NCI-H82 treated with DMSO at 0.1 percent for 48 hours (cell line): Measurements from ENCODE around the gene CDH12.
A peak's percentile ranks its signal among the peaks of the same experiment; 100 is the strongest.
"Not testable (repeated sequence)": the region's sequence is repeated elsewhere in the genome, so short reads cannot be mapped to it uniquely, and the experiment has no call there.

Experiments
- DNase-seq: peaks from one replicate; lab custom pipeline; 2025; ENCODE audit not compliant: unreplicated experiment; lab: John Stamatoyannopoulos, UW

The CDH12 gene

DNA sequence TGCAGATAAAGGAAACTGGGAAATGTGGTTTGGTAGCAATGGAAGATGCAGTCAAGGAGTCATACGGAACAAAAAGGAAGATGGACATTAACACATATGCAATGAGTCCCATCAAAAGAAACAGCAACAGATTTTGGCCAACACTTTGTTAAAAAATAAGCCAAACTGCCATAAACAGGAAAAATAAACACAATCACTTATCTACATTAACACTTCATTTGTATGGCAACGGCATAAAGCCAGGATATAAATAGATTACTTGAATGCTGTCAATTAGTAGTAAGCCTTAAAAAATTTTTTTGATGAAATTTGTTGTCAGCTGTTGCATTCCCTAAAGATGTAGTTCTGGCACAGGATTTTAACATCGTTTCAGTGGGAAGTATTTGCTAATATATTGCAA lies 190.8 kb downstream of the CDH12 start:
- no peak for DNase-seq

DNA sequence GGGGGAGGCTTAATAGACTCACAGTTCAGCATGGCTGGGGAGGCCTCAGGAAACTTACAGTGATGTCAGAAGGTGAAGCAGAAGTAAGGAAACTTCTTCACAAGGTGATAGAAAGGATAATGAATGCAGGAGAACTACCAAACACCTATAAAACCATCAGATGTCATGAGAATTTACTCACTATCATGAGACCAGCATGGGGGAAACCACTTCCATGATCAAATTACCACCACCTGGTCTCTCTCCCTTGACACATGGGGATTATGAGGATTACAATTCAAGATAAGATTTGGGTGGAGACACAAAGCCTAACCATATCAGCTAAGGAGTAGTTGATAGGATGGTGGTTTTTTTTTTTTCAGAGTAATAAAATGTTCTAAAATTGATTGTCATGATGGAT lies 201.8 kb downstream of the CDH12 start:
- peak; percentile 74 for DNase-seq

DNA sequence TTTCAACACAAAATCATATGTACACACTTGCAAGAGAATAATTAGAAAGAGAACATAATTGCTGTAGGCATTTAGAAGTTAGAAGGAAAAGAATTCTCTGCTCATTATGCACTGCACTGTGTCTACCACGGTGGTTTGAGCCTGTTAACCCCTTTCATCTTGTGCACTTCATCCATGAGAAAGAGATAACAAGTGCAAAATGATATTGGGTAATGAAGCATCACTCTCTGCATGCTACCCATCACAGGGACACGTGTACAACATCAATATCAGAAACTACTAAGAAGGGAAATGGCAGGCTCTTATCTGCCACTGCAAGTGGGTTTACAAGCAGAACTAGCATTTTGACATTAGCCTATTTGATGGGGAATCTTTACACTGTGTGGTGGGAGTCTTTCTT lies 202.6 kb downstream of the CDH12 start:
- DNase-seq: no peak

DNA sequence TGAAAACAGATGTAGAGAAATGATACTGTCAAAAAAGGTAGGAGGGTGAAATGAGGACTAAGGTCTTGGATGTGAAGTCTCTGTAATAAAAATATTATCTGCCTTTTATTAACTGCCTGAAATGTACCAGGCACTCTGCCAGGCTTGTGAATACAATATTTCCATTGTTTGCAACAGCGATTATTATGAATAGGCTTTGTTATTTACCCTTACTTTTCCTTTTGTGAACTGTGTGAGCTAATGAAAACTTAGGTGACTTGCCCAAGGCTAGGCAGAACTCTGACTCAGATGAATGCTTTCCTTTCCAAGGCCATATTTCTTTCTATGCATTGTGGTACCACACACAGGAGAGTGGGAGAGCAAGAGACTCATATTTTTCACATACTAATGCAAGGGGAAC lies 204.1 kb downstream of the CDH12 start:
- no peak for DNase-seq

DNA sequence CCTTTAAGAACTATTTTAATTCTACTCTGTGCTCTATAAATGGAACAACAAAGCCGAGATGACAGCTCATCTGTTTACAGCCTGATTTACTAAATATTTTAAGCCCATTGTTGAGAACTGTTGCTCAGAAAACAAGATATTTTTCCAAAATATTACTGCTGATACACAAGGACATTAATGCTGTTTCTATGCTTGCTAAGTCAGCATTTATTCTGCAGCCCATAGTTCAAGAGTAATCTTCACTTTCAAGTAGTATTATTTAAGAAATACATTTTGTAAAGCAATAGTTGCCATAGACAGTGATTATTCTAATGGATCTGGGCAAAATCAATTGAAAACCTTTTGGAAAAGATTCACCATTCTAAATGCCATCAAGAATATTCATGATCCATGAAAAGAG lies 208.3 kb downstream of the CDH12 start:
- DNase-seq: no peak

DNA sequence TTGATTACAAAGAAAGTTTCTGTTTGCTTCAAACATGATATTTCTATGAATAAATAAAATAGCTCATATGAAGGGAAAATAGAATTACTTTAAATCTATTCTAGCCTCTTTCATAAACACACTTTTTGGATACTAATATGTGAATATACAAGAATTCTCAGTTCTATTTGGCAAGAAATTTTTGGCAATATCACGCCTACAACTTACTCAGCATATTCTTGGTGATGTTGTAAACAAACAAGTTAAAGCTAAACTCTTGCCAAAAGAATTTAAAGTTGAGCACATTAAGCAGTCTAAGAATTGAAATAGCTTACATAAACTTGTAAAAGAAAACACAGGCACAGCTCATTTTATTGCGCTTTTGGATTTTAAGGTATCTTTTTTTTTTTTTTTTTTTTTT lies 209.8 kb downstream of the CDH12 start:
- DNase-seq: no peak

DNA sequence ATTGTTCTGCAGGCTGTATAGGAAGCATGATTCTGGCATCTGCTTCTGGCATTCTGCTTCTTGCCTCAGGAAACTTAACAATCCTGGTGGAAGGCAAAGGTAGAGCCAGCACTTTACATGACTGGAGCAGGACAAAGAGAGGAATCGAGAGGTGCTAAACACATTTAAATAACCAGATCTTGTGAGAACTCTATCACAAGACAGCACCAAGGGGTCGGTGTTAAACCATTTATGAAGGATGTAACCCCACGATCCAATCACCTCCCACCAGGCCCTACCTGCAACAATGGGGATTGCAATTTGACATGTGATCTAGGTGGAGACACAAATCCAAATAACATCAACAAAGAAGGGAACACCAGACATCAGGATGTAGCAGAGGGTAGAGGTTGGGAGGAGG lies 221.5 kb downstream of the CDH12 start:
- no peak for DNase-seq

DNA sequence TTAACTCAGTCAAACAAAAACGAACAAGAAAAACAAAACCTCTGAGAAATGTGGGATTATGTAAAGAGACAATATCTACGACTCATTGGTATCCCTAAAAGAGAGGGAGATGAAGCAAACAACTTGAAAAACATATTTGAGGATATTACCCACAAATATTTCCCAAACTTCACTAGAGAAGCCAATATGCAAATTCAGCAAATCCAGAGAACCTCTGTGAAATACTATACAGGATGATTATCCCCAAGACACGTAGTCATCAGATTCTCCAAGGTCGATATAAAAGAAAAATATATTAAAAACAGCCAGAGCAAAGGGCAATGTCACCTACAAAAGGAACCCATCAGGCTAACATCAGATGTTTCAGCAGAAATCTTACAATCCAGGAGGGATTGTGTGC lies 226.1 kb downstream of the CDH12 start:
- DNase-seq: no peak

DNA sequence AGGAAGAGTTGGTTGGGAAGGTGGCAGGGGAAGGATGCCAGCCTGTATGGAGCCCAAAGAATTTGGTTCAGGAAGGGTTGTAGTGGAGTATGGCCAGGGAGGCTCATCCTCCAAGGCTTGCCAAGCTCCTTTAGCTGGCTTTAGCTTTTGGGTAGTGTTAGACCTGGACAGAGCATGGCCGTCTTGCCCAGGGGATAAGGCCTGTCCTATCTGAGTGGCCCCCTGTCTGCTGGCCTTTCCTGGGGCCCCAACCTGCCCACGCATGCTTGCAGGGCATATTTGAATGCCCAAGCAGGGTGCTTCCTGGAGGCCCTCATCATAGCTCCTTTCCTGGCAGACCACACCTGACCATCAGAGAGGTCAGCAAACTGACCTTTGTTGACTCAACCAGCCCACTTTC lies 227.7 kb downstream of the CDH12 start:
- DNase-seq: no peak

DNA sequence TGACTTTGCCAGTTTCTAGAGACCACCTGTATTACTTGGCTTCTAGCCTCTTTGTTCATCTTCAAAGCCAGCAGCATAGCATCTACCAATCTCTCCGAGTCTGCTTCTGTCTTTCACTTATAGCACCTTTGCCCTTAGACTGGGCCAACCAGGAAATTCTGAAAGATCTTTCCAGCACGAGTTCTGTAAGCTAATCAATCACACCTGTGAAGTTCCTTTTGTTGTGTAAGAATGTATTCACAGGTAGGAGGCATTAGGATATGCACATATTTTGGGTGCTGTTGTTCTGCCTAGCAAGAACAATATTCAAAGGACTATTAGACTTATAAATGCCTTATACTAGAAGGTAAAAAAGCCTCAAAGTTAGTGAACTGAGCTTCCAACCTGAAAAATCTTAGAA lies 232.1 kb downstream of the CDH12 start:
- DNase-seq: no peak

DNA sequence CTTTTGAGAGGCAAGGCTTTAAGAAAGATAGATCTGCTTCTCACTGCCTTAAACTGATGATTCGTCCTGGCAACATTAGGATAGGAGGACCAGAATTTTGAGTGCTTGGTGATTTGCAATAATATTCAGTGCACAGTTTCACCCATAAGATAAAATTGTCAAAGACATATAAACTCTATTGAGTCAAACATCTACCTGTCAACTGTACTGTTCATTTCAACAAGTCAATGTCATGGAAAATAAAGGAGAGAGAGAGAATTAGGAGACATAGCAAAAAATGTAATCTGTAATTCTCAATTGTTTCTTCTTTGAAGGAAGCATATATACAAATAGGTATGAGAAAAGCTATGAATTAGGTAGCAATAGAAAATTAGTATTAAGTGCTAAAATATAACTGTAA lies 237.2 kb downstream of the CDH12 start:
- no peak for DNase-seq

DNA sequence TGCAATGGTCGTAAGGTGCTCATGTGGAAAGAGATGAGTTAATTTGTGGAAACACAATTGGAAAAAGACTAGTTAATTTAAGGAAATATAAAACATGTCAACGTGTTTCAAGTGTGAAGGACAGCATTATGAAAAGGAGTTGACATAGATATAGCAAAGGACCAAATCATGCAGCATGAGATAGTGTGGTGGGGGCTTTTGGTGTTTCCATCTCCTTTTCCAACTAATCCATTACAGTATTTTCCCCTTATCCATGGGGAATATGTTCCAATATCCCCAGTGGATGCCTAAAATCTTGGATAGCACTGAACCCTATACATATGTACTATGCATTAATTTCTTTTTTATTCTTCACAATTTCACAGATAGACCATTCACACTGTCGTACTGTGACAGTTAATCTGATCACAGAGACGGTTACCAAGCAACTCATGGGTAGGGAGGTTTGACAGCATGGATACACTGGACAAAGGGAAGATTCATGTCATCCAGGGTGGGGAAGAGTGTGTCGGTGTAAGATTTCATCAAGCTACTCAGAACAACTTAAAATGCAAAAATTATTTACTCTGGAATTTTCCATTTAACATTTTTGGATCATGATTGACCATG lies 238.6 kb downstream of the CDH12 start:
- no peak for DNase-seq

DNA sequence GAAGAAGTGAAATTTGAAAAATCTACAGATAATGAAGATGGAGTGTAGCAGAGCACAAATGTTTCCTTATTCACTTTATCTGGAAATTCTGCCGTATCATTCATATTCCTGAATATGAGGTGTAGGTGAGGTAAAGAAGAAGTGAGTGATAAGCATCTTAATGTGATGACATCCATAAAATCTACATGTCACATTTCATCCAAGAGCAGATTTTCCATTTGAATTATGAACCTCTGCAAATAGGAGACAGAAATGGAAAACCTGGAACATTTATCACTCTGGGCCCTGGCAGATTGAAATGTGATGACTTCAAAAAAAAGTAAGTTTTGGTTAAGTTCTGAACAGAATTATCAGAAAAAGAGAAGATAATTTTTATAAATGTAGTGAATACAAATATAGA lies 240.2 kb downstream of the CDH12 start:
- DNase-seq: no peak

DNA sequence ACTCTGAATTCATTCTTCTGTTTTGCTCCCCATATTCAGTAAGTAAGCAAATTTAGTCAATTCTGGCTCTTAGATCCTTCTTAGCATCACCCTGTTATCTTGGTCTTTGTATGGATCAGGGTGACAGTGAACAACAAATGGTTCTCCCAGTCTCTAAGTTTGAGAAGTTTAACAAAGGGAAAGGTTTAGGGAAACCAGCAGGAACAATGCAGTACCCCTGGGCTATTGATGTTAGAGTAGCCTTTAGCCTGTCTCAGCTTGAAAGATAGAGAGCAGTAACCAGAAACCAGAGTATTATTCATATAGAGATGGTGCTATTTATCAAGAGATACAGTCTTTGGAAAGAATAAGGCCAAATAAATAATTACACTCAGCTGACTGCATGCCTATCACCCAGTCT lies 241.8 kb downstream of the CDH12 start:
- DNase-seq: no peak

DNA sequence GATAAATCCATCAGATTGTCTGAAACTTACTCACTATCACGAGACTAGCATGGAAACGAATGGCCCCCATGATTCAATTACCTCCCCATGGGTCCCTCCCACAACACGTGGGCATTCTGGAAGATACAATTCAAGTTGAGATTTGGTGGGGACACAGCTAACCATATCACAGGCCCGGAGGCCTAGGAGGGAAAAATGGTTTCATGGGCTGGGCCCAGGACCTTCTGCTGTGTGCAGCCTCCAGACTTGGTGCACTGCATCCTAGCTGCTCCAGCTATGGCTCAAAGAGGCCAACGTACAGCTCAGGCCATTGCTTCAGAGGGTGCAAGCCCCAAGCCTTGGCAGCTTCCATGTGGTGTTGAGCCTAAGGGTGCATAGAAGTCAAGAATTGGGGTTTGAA lies 245.6 kb downstream of the CDH12 start:
- not testable (repeated sequence) for DNase-seq

DNA sequence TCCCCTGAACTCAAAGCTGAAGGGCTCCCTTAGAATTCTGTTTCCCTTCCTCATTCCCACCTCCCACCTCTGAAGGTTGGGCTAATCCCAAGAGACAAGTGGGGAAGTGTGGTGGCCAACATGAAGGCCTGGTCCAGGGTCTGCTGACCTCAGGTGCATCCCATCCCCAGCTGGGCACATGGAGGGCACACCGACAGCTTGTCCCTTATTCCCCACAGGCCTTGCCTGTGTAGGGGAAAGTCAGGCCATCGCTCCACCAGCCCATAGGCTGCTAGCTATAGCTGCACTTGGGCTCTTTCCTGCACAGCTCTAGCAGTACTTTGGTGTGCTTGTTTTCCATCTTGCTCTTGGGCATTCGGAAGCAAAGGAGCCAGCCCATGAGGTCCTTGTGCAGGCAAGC lies 247.7 kb downstream of the CDH12 start:
- no peak for DNase-seq

DNA sequence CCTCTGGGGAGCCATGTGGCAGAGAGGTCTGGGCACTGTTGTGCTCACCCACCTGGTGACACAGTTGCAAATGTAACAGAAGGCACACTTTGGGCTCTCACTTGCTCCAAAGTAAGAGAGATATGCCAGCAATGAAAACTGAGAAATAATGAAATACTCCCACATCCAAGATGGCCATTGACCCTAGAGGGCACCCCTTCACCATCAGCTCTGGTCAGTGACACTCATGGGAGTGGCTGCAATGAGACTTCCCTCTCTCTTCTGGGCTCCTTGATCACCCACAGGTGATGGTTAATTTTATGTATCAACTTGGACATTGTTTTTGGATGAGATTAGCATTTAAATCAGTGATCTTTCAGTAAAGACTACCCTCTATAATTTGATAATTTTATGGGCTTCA lies 248.4 kb downstream of the CDH12 start:
- no peak for DNase-seq

DNA sequence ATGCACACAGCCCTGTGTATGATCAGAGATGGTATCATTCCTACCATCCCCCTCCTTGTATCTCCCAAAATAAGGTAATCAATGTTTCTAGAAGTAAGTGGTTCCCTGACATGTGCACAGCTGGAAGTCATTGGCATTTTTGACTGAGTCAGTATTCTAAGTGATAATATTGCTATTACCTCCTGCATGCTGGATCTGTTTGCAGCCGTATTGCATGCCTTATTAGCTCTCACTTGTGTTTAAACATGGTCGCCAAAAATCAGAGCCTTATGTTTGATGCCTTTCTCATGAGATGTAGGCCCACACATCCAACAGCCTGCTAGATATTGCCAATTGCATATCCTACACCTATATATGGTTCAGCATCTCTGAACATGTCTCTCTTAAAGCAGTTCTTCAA lies 254.3 kb downstream of the CDH12 start:
- DNase-seq: no peak

DNA sequence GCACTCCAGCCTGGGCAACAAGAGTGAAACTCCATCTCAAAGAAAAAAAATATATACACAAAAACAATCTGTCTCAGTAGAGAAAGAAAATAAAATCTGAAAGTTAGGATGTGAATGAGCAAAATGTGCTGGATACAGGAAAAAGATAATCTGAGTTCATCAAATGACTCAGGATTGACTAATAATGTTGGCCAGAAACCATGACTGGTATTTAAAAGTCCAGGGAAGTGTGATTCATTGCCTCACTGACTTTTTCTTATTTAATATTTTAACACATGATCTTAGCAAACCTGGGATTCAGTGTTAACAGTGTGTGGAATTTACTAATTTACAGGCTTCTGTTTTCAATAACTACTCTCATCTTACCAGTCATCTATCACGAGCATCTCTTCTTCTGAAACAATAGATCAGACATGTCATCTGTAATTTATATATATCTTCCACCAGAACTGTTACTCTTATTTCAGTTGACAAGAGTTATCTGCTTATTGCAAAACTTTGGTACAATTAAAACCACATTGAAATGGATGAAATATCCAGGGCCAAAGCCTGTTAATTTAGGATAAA lies 256.7 kb downstream of the CDH12 start:
- DNase-seq: no peak

DNA sequence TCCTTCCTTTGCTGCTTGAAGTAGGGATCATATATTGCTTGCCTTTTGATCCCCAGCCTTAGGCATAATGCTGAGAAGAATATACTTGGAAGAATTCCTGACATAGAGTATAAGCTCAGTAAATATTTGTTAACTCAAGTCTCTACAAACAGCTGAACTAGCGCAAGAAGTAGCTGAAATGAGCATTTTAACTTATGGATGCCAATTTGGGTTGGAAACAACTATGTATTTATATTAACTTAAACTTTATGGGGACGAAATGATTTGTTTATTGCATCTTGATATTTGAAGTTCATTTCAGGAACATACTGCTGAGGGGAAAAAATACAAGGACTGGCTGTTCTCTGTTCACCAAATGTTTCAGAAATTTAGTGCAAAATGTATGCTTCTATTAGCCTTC lies 258.7 kb downstream of the CDH12 start:
- no peak for DNase-seq

DNA sequence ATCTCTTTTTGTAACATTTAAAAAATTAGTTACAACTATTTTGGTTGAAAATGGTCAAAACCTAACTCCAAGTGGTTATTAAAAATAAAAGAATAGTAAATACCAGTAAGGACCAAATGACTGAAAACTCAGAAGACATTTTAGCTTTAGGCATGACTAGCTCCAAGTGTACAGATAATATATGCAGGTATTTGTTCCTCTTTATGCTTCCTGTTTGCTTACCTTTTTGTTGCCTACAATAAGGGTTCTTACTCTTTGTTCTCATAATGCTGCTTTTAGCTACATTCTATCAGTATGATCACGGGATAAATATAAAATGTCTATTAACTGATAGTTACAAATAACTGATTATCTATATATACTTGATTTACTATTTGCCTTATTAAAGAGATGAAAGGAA lies 259.6 kb downstream of the CDH12 start:
- no peak for DNase-seq

DNA sequence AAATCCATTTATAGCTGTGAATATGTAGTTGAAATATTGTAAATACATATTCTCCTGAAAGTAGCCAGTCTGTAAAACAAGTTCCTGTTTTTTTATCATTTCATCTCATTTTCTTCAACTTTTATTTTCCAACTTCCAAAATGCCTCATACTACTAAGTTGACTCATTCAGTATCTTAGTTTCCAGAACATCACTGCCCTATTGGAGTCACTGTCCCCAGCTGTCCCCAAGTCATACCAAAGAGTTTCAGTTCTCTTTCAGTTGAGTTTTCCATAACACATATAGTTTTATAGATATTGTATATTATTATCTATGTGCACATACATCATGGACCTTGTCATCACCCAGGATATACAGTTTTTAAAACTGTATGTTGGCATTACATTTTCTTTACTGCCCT lies 261.7 kb downstream of the CDH12 start:
- DNase-seq: no peak

DNA sequence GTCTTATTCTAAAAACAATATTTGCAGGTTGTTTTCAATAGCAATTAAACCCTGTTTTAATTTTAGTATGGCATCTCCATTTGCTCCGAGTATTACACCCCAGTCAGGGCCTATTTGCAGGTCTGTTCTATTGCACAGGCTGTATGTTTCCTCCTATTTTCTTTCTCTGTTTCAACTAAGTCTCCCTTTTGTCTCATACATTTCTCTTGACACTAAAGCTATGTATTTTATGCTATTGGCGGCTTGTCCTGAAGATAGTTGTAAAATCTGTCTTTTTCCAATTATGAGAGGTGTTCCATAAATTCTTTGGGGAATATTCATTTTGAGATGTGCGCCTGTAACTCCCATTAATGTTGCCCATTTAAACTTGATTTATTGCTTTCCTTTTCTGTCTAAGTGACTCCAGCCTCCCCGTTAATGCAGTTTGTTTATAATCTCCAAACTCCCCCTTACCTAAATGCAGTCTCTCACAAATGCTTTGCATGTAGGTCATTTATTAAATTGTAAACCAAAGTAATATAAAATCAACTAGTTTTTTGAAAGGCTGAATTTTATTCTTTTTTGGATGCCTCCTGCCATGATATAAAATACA lies 262.4 kb downstream of the CDH12 start:
- no peak for DNase-seq
